ENCODE data around the gene ZNF410.

The ZNF410 gene

GRCh38 chr14:73953731-73954130 is 67.1 kb downstream of the ZNF410 start:
- DNase-seq (ENCODE audit: low read depth) = no peak

GRCh38 chr14:73955674-73956073 is 69.0 kb downstream of the ZNF410 start:
- no peak for DNase-seq (ENCODE audit: low read depth)

GRCh38 chr14:73958591-73958990 is 71.9 kb downstream of the ZNF410 start:
- DNase-seq (ENCODE audit: low read depth) = no peak

GRCh38 chr14:73961192-73961591 is 74.5 kb downstream of the ZNF410 start:
- DNase-seq (ENCODE audit: low read depth) = no peak

- no peak for DNase-seq (ENCODE audit: low read depth)
These were observed 78.6 kb downstream of the ZNF410 start for GRCh38 chr14:73965216-73965615.

- no peak for DNase-seq (ENCODE audit: low read depth)
These were observed 82.2 kb downstream of the ZNF410 start for GRCh38 chr14:73968885-73969284.

- DNase-seq (ENCODE audit: low read depth) = no peak
These were observed 86.8 kb downstream of the ZNF410 start for GRCh38 chr14:73973497-73973896.

- no peak for DNase-seq (ENCODE audit: low read depth)
These were observed 89.5 kb downstream of the ZNF410 start for GRCh38 chr14:73976125-73976524.

GRCh38 chr14:73977896-73978295 is 91.2 kb downstream of the ZNF410 start:
- DNase-seq (ENCODE audit: low read depth) = peak; percentile 80
